HepG2 (cell line): Measurements from ENCODE around the gene ACBD5. TPM values are rescaled to one million over a fixed set of nuclear protein-coding genes. Genes with fewer than 3 reads are reported as not detected.

Experiments used
- CTCF ChIP-seq: sonication (generic); formaldehyde crosslinking; IDR thresholded peaks from 2 replicates; pipeline ENCODE4 v1.5.0; 2020; ENCODE audit warnings: mild to moderate bottlenecking, missing genetic modification reagents, moderate library complexity
- HDAC6 ChIP-seq: fragments of 200-600 bp; sonication (generic); IDR thresholded peaks from 2 replicates; pipeline ENCODE4 v1.7.0; 2017; ENCODE audit warnings: mild to moderate bottlenecking, antibody characterized with exemption, low read length, low read depth
- KDM5A ChIP-seq: fragments of 200-600 bp; sonication (generic); IDR thresholded peaks from 2 replicates; pipeline ENCODE4 v1.7.0; 2018; ENCODE audit warnings: antibody characterized with exemption, mild to moderate bottlenecking, low read length, borderline replicate concordance
- PITX1 ChIP-seq: sonication (generic); formaldehyde crosslinking; IDR thresholded peaks from 2 replicates; pipeline ENCODE4 v1.5.1; 2020; ENCODE audit warnings: mild to moderate bottlenecking, missing genetic modification reagents
- RBM22 ChIP-seq: fragments of 200-400 bp; formaldehyde crosslinking; optimal IDR thresholded peaks from 2 replicates; pipeline ENCODE3; 2017; ENCODE audit warnings: mild to moderate bottlenecking, low read length, moderate library complexity
- RBM39 ChIP-seq: fragments of 200-400 bp; formaldehyde crosslinking; IDR thresholded peaks from one replicate; pipeline ENCODE4 v1.6.1; 2018; ENCODE audit warnings: antibody characterized with exemption, mild to moderate bottlenecking, low read depth, low read length; ENCODE audit not compliant: poor library complexity, severe bottlenecking
- SMYD3 ChIP-seq: sonication (generic); formaldehyde crosslinking; IDR thresholded peaks from 2 replicates; pipeline ENCODE4 v1.8.1; 2023; ENCODE audit warnings: mild to moderate bottlenecking, missing genetic modification reagents
- SNAPC4 ChIP-seq: sonication (generic); formaldehyde crosslinking; IDR thresholded peaks from 2 replicates; pipeline ENCODE4 v1.4.0; 2020; ENCODE audit warnings: mild to moderate bottlenecking, missing genetic modification reagents
- TOE1 ChIP-seq: sonication (generic); formaldehyde crosslinking; IDR thresholded peaks from 2 replicates; pipeline ENCODE4 v1.4.0; 2020; ENCODE audit warnings: mild to moderate bottlenecking, missing genetic modification reagents
- ZFP62 ChIP-seq: sonication (generic); formaldehyde crosslinking; IDR thresholded peaks from 2 replicates; pipeline ENCODE4 v1.4.0; 2020; ENCODE audit warnings: missing genetic modification reagents
- ZNF180 ChIP-seq: sonication (generic); formaldehyde crosslinking; IDR thresholded peaks from 2 replicates; pipeline ENCODE4 v1.4.0; 2020; ENCODE audit warnings: low read depth, missing genetic modification reagents, borderline replicate concordance
- ZNF24 ChIP-seq: fragments of 450-650 bp; IDR thresholded peaks from 2 replicates; pipeline ENCODE4 v1.6.1; 2017; ENCODE audit warnings: antibody characterized with exemption, mild to moderate bottlenecking
- ZNF354B ChIP-seq: sonication (generic); formaldehyde crosslinking; IDR thresholded peaks from 2 replicates; pipeline ENCODE4 v1.8.0; 2022; ENCODE audit warnings: mild to moderate bottlenecking, missing genetic modification reagents
- ZNF546 ChIP-seq: sonication (generic); formaldehyde crosslinking; conservative IDR thresholded peaks from 2 replicates; pipeline ENCODE4 v1.8.1; 2023; ENCODE audit warnings: mild to moderate bottlenecking, missing genetic modification reagents
- ZNF781 ChIP-seq: sonication (generic); formaldehyde crosslinking; IDR thresholded peaks from 2 replicates; pipeline ENCODE4 v1.5.1; 2020; ENCODE audit warnings: borderline replicate concordance, mild to moderate bottlenecking, missing genetic modification reagents; ENCODE audit errors: not compliant biosample characterization
- ZSCAN25 ChIP-seq: sonication (generic); formaldehyde crosslinking; IDR thresholded peaks from 2 replicates; pipeline ENCODE4 v1.8.0; 2022; ENCODE audit warnings: mild to moderate bottlenecking, missing genetic modification reagents
- polyA plus RNA-seq, 8 experiments: library from polyadenylated mRNA; depleted of rRNA in 3 of 8; stranded (reverse) in 7 of 8; unstranded in 1 of 8; fragments of >200 nt; fragmentation: Illumina TruSeq in 4 of 8; extraction: Trizol in 4 of 8; gene quantifications; 2 replicates each; pipeline versions ENCODE4 v1.2.1 to v1.2.3, GENCODE V29; 2011 to 2016; ENCODE audit warnings: low read depth in 4 of 8, missing spikeins in 1 of 8, mixed read lengths in 1 of 8; ENCODE audit not compliant: insufficient read depth in 1 of 8
- total RNA-seq, 5 experiments: library from RNA; depleted of rRNA; stranded (reverse); fragments of >200 nt; fragmentation: Illumina TruSeq; extraction: Trizol; gene quantifications; 2 replicates each; pipeline ENCODE4 v1.2.3, GENCODE V29; 2016; ENCODE audit warnings: low read depth in 1 of 5
- TF ChIP-seq, protein P1 (sequence below): sonication (generic); formaldehyde crosslinking; IDR thresholded peaks from 2 replicates; pipeline ENCODE4 v1.5.0; 2020; ENCODE audit warnings: missing genetic modification reagents, mild to moderate bottlenecking, borderline replicate concordance
- TF ChIP-seq, protein P2 (sequence below): sonication (generic); formaldehyde crosslinking; IDR thresholded peaks from 2 replicates; pipeline ENCODE4 v1.4.0; 2020; ENCODE audit warnings: mild to moderate bottlenecking, missing genetic modification reagents
- TF ChIP-seq, protein P3 (sequence below): sonication (generic); IDR thresholded peaks from 2 replicates; pipeline ENCODE4 v1.6.1; 2016; ENCODE audit warnings: low read depth, borderline replicate concordance

ACBD5 gene
- total and polyA plus RNA-seq, 2 of the 13 experiments (the other 11 are each of a cell fraction or from before 2014, with no cell fraction given) = 10.3 to 14.8 TPM

DNA sequence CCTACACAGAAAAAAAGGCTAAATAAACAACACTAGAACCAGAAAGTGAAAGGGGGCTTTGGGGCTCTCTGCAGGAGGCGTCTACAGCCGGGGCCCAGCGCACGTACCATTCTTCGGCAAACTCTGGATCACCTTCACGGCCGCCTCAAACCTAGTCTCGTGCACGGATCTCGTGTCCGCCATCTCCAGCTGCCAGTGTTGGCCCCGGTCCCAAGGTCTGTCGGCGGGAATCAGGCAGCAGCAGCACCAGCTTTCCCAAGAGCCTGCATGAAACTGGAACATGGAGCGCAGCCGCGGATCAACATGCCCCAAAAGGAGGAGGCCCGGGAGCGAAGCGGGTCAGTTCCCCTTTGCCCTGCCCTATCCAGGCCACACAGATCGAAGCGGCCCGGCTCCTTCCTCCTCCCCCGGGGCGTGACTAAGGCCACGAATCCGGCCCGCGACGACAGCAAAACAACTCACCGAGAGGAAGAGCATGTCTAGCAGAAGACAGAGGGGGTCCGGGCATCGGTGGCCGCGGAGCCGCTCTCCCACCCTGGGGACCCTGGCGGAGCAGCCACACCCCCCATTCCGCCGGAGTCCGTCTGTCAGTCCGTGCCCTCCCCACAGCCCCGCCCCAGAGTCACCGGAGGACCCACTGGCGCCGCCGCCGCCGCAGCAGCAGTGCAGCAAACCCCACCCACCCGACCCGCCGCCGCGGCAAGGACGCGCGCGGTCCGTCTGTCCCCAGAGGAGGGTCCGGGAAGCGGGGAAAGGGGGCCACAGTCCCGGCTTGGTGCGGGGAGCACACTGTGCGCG lies at the start of gene ACBD5 (continued):
- TF ChIP-seq ZSCAN25 (CRISPR knock-in tag) (no peak; the same call in 1 of the 2 replicates), RBM39 (peak; percentile 54), PITX1 (CRISPR knock-in tag) (peak; percentile 70), ZFP62 (CRISPR knock-in tag) (no peak), TOE1 (CRISPR knock-in tag) (no peak), ZNF354B (CRISPR knock-in tag) (peak; percentile 86; the same call in 1 of the 2 replicates), HDAC6 (no peak), ZNF781 (CRISPR knock-in tag) (peak; percentile 27), KDM5A (peak; percentile 35; the same call in 1 of the 2 replicates), SMYD3 (CRISPR knock-in tag) (peak; percentile 71; the same call in 1 of the 2 replicates), SNAPC4 (CRISPR knock-in tag) (peak; percentile 61; the same call in 1 of the 2 replicates), ZNF24 (no peak), CTCF (CRISPR knock-in tag) (peak; percentile 26; the same call in 1 of the 2 replicates), RBM22 (no peak), ZNF180 (CRISPR knock-in tag) (no peak), ZNF546 (CRISPR knock-in tag) (no peak)
- TF ChIP-seq, protein P1, sequence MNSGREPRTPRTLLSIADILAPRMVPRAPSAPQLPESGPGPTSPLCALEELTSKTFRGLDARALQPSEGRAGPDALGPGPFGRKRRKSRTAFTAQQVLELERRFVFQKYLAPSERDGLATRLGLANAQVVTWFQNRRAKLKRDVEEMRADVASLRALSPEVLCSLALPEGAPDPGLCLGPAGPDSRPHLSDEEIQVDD = no peak
- TF ChIP-seq, protein P2, sequence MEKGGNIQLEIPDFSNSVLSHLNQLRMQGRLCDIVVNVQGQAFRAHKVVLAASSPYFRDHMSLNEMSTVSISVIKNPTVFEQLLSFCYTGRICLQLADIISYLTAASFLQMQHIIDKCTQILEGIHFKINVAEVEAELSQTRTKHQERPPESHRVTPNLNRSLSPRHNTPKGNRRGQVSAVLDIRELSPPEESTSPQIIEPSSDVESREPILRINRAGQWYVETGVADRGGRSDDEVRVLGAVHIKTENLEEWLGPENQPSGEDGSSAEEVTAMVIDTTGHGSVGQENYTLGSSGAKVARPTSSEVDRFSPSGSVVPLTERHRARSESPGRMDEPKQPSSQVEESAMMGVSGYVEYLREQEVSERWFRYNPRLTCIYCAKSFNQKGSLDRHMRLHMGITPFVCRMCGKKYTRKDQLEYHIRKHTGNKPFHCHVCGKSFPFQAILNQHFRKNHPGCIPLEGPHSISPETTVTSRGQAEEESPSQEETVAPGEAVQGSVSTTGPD (CRISPR knock-in tag) = peak; percentile 60; the same call in 1 of the 2 replicates
- TF ChIP-seq, protein P3, sequence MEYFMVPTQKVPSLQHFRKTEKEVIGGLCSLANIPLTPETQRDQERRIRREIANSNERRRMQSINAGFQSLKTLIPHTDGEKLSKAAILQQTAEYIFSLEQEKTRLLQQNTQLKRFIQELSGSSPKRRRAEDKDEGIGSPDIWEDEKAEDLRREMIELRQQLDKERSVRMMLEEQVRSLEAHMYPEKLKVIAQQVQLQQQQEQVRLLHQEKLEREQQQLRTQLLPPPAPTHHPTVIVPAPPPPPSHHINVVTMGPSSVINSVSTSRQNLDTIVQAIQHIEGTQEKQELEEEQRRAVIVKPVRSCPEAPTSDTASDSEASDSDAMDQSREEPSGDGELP = peak; percentile 70; the same call in 1 of the 2 replicates
